Camera-type eye (tissue), 1 donor: ENCODE data around the gene UNC5B. TPM values are rescaled to one million over a fixed set of nuclear protein-coding genes. Genes with fewer than 3 reads are reported as not detected.

ENCODE experiments used
- total RNA-seq: library from RNA; depleted of rRNA; stranded (reverse); fragments of >200 nt; gene quantifications from one replicate; pipeline ENCODE4 v1.2.3, GENCODE V29; 2014

The UNC5B gene
- 10.9 TPM for total RNA-seq

DNA sequence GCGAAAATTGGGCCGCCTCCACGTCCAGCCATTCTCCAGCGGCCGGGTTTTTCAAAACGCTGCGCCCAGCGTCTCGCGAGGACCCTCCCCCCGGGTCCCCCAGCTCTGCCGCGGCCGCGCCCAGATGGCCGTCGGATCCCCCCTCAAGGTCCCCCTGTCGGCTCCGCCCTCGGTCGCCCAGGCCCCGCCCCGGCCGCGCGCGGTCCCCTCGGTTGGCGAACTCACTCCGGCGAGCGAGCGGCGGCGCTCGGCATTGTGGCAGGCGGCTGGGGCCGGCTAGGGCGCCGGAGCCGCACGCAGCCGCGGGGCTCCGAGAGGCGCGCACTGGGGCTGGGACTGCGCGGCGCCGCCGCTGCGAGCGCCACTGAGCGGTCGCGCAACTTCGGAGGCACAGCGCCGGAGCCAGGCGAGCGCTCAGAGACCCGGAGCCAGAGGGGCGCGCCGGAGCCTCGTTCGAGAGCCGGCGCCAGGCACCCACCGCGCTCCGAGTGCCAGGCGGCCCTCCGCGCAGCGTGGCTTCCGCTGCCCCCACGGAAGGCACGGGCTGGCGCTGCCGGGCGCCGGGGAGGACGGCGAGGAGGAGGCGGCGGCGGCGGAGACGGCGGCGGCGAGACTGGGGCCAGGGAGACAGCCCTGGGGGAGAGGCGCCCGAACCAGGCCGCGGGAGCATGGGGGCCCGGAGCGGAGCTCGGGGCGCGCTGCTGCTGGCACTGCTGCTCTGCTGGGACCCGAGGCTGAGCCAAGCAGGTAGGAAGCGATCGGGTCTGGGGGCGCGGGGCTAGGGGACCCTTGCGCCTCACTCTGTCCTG lies at the start of gene UNC5B:
Gene UNC5B, plus strand, starts transcription at position 253 of the 809 bp plus-strand sequence. Its CDS starts 416 bp downstream, at position 669.

GRCh38 chr10:71319042-71319799 lies 106.9 kb downstream of the UNC5B start, which contains the start of gene SLC29A3:
TSS of gene SLC29A3 (plus strand) at chr10:71319259. CDS start at chr10:71319310, 51 bp downstream.

Other genes with a start within 250 kb of the UNC5B start
- 7.5 TPM for gene SLC29A3, start 106.7 kb downstream of the UNC5B start, total RNA-seq
- 75.4 TPM for gene CDH23, start 184.3 kb downstream of the UNC5B start, total RNA-seq